ENCODE results near the gene ACER3.

DNA sequence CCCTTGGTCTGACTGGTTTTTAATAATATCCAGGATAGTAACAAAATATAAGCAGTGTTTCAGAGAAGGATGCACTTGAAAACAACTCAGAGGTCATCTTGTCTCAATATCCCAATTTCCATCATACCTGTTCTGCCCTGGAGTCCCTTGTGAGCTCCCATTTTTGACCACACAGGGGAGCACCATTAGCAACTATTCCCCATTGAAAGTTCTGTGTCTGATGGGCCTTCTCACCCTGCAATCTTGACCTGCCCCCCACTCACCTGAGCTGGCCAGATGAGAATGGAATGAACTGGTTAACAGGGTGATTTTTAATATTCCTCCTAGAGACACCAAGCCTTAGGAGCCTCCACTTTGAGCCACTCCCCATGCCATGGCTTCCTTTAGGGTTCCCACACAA, 202.2 kb downstream of the ACER3 start:
- TF ChIP-seq, protein P1, sequence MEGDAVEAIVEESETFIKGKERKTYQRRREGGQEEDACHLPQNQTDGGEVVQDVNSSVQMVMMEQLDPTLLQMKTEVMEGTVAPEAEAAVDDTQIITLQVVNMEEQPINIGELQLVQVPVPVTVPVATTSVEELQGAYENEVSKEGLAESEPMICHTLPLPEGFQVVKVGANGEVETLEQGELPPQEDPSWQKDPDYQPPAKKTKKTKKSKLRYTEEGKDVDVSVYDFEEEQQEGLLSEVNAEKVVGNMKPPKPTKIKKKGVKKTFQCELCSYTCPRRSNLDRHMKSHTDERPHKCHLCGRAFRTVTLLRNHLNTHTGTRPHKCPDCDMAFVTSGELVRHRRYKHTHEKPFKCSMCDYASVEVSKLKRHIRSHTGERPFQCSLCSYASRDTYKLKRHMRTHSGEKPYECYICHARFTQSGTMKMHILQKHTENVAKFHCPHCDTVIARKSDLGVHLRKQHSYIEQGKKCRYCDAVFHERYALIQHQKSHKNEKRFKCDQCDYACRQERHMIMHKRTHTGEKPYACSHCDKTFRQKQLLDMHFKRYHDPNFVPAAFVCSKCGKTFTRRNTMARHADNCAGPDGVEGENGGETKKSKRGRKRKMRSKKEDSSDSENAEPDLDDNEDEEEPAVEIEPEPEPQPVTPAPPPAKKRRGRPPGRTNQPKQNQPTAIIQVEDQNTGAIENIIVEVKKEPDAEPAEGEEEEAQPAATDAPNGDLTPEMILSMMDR (IDR thresholded peaks at IDR 0.05), result no peak
- TF ChIP-seq EP300 (IDR thresholded peaks at IDR 0.05), result no peak

Measured in sigmoid colon (tissue), 4 donors.